ENCODE measurements around the gene TRIM31.

Gene TRIM31

GRCh38 chr6:30111266-30111856, 1.5 kb downstream of the TRIM31 start:
- no peak for DNase-seq

DNA sequence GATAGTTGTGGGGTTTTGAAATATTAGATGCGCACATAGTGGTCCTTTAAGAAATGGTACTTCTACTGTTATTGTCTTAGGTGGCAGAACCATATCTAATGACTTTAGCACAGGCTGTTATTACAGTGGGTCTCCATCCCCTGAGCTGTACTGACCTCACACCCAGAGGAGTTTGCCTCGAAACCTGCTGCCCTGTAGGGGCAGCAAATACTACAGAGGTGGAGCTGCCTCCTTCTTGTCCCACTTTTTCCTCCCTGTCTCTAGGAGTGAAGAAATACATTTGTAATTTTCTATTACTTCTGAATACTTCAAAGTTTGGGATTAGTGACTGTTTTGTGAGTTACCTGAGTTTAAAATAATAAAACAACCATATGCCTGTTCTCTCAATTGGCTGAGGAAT, 8.2 kb downstream of the TRIM31 start:
- no peak for DNase-seq

DNA sequence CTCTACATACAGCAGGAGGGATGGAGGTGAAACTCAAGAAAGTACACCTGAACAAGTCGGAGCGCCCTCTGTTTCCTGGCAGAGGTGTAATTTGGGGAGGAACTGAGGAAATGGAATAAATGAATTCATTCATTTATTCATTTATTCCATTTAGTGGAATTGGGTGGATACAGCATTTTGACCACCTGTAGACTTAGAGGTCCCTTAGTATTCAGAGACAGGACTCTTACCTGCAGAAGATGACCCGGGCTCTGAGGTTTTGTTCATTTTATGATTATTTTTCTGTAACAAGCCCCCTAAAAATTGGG, 9.1 kb downstream of the TRIM31 start:
- no peak for DNase-seq

DNA sequence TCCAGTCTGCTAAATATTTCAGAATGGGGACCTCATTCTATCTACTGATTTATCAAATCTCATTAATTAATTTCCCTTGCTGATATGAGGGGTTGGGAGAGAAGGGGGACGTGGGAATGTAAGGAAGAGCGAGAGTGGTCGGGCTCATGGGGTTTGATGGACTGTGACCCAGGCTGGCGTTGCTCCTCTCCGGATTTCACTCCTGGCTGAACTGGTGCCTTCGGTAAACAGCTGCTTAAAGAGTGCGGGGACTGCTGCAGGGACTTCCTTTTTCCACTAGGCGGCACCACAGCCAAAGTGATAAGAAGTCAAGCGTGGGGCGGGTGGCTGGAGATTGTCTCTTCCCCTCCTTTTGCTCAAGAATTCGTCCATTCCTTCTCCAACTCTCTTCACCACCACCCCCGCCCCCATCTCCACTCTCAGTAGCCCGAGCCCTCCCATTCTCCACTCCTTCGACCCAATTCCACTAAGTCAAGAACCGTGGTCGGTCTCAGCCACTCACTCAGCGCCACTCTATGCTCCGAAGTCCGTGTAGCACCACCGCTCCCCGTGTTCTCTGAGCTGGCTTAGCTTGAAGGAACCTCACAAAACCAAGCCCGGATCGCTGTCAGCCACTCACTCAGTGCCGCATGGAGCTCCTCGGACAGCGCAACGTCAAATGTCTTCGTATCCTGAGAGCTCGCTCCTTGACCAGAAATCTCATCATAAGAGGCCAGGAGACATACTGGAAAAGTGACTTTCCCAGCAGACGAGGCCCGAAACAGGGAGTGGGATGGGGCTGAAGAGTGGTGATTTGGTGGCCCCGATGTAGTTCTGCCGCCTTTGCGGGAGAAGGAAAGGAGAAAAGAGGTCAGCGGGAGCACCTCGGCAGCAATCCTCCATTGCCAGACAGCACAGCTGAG, 9.7 kb downstream of the TRIM31 start:
- peak; percentile 70 for DNase-seq

DNA sequence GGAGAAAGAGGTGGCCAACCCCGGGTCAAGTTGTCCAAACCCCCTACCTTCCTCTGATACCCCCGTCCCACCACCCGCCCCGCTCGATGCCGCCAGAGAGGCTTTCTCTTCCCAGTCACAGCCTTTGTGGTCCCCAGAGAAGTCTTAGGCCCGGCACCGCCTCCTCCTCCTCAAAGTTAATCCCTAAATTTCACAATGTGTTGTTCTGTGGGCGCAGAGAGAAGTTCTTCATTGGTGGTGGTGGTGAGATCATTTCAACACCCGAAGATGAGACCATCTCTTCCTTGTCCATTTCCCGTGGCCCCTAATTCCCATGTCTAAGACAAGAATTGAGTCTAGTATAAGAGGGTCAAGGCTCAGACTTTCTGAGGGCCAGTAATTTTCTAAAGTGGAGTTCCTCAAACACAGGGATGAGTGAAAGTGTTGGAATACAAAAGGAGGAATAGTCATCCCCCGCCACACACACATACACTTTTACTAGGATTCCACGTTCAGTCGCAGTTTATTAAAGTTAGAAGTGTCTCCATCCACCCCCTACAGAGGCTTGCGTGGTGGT, 10.4 kb downstream of the TRIM31 start:
- no peak for DNase-seq

DNA sequence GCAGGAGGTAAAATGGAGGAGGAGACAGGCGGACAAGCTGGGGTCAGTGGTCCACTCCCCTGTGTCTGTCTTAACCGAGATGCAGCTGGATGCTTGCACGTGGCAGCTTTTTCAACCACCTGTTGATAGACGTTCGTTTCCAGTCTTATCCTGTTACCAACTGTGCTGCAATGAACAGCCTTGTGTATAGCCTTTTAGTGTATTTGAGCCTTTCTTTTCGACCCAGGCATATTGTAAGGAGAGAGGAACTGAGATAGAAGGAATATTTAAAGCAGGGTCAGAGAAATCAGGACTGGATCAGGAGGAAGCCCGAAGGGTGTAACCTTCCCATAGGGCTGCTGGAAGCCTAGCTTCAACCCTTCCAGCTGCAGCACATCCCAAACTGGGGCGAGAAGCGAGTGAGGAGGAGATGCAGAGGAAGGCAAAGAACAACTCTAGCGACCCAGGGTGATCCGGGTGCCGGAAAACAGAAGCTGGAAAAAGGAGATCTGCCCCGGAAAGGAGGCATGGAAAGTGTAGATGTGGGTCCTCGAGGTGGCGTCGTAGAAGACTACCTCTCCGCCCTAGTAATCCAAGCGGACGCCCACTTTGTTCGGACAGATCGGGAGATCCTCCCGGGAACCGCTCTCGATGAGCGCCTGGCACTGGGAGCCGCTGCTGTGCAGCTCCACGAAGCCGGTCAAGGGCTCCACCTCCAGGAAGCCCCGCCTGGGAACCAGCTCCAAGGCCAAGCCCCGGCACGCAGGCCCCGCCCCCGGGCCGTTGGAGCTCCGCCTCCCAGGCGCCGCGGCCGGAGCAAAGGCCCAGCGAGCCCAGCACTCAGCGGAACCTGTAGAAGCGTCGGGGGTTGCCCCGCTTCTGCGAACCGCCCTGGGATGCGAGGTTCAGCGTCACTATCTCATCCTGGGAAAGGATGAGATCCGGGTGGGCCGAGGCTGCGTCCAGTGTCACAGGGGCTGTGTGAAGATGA, 11.2 kb downstream of the TRIM31 start:
- DNase-seq: peak; percentile 42

GRCh38 chr6:30100585-30101443, 12.1 kb downstream of the TRIM31 start:
- DNase-seq: no peak

- DNase-seq: no peak
Measured at GRCh38 chr6:30100154-30100553, 12.7 kb downstream of the TRIM31 start.

GRCh38 chr6:30097902-30098768, 14.8 kb downstream of the TRIM31 start:
- no peak for DNase-seq

GRCh38 chr6:30096829-30097228, 16.1 kb downstream of the TRIM31 start:
- DNase-seq: no peak

DNA sequence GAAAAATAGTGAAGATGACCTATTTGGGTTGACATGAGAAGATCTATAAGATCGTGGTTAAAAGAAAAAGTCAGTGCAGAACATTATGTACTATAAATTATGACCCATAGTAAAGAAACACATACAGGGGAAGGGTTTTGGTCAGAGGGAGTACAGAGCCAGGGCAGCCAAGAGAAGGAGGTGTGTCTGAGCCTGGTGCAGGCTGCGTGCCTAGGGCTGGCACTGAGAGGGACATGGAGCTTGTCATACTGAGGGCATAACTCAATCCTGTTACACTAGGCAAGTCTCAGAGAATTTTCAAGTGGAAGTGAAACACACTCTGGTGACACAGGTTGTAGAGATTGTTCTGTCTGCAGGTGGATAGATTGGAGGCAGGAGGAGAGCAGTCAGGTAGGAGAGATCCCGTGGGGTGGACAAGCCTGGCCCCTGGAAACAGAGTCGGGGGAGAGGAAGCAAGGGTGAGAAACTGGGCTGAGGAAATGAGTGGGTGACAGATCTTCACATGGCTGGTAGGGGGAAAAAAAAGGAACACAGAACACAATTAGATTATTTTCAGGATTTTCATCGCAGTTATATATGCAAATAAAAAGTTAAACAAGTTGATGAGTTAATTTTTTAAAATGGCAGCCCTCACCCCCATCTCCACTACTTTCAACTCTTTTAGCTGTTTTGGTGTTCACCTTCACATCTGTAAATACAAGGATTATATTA, 18.8 kb downstream of the TRIM31 start:
- DNase-seq: no peak

DNA sequence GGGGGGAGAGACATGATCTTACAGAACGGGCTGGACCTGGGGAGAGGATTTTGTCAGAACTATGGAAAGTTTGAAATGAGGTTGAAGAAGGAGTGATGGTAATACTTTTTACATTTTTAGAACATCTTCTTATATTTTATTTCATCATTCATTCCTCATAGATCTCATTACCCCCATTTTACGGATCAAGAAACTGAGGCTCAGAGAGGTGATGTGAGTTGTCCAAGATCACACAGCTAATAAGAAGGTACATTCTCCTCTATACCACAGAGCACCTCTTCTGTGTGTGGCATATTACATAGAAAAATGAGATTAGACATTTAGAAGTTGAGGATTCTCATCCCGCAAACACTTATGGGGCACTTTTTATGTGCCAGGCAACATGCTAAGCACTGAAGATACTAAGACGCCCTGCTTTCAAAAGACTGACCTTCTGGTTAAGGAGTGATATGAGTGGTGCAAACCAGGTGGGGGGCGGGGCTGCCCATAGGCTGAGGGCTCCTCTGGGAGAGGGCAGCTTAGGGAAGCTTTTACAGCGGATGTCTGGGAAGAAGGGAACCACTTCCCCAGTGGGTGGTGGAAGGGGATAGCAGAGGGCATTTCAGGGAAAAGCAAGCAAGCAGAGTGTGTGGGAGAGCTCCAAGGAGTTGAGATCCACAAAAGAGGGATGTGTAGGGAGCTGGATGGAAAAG, 19.9 kb downstream of the TRIM31 start:
- no peak for DNase-seq

DNA sequence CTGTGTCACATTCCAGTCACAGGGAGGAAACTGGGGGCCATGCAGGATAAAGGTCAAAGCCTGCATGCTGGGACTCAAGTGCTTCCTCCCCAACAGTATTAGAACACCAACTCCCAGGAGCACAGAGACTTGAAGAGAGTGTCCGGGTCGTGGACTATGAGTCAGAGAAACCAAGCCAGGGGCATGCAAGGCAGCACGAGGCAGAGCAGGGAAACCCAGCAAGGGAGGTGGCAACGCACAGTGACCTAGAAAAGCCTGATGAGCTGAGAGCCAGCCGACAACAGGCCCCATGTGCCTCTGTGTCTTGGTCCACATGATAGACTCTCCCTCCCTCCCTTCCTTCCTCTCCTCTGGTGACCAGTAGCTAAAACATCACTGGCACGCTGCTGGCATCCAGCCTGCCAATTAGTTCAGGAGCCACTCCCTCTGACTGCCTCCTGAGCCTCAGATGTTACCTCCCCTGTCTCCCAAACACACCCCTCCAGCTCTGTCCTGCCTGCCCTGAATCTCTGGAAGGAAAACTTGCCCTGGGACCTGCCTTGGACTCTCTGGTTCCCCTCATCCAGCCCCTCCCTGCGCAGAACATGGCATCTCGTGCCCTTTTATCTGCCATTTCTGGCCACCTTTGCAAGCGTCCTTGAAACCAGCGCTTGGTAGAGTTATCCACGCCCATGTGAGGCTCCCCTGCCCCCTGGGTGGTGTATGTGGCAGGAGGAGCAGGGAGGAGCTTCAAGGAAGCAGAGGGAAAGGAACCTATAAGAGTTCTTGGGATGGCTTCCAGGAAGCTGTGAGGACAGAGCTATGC, 21.1 kb downstream of the TRIM31 start:
- no peak for DNase-seq

DNA sequence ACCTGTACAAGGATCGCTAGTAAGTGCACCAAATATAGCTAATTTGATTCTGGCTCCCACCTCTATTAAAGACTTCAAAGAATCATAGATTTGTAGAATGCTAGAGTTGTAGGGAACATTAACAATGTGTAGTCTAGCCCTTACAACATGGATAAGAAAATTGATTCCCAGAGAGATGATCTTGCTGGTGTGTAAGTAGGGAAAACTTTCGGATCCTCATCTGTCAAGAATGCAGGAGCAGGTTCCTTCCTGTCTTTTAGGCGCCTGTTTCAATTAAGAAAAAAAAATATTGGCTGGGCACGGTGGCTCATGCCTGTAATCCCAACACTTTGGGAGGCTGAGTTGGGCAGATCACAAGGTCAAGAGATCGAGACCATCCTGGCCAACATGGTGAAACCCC, 25.0 kb downstream of the TRIM31 start:
- DNase-seq: no peak

- DNase-seq: no peak
Measured at GRCh38 chr6:30077218-30077617, 35.7 kb downstream of the TRIM31 start.

DNA sequence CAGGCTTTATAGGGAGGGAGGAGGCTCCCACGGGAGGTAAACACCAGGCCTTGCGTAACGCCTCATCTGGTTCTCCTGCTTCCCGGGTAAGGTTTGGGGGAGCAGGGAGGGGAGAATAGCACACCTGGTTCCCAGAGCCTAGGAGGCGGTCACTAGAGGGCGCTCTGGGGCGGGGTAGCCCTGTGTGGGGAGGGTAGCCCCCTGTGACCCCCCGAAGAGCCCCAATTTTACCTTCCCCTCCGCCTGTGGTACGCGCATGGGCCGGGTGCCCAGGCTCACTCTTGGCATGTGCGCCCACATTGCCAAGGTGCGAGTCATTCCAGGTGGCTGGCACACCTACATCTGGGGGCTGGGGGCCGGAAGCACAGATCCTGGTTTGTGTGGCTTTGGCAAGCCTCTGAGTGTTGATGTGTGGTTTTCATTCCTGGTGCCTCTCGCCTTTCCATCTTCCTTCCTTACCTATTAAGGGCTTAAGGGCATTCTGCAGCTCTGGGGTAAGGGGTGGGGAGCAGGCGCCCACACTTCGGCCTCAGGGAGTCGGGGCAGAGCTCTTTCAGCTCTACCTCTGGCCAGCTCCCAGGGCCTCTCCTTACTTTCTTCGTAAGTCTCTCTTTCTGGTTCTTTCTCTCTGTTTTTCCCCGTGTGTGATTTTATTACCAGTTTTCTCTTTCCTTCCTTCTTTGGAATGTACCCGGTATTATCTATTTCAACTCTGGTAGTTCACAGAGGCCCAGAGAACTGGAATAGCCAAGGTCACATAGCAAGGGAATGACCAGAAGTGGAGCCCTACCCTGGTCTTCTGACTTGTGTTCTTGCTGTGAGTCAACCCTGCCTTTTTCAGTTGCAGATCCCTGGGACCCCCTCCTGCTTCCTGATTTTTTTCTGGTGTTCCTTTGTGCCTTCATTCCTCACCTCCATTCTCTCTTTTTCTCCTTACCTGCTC, 36.8 kb downstream of the TRIM31 start:
- DNase-seq: no peak

DNA sequence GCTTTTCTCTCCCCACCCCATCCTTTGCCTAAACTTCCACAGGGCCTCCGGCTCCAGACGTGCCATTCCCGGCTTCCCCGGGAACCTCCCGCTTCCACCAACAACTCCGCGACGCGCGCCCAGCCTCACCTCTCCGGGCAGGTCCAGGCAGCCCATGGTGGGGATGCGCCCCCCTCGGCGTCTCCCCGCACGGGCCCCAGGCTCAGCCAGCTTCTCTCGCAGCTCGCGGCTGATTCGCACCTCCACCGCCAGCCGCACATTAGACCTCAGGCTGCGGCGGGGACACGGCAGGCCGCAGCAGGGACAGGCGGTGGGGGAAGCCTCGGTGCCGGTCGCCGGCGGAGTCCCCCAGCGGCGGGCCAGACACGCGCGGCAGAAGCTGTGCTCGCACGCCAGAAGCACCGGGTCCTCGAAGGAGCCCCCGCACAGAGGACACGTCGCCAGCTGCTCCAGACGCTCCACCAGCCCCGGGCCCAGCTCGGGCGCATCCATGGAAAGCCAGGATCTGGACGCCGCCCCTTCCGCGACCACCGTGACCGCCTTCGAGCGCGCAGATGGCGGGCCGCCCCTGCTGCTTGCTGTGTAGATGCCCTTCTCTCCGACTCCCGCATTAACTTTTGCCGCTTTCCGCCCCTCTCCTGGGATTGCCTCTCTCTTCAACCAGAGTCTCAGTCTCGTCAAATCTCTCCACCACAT, 37.6 kb downstream of the TRIM31 start, which contains the start of gene RNF39:
Gene RNF39 (minus strand): TSS at position 676 of the 696 bp plus-strand sequence. CDS start 184 bp downstream, at position 492.
- DNase-seq: no peak

Data from activated CD4-positive, alpha-beta T cell treated with anti-CD3 and anti-CD28 coated beads for 1 hour (primary cell).